NCI-H526 treated with DMSO at 0.1 percent for 48 hours (cell line): ENCODE measurements around the gene TRPT1.

ENCODE experiments used
- DNase-seq: peaks from one replicate; lab custom pipeline; 2025; lab: John Stamatoyannopoulos, UW

TRPT1 gene, protein sequence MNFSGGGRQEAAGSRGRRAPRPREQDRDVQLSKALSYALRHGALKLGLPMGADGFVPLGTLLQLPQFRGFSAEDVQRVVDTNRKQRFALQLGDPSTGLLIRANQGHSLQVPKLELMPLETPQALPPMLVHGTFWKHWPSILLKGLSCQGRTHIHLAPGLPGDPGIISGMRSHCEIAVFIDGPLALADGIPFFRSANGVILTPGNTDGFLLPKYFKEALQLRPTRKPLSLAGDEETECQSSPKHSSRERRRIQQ

DNA sequence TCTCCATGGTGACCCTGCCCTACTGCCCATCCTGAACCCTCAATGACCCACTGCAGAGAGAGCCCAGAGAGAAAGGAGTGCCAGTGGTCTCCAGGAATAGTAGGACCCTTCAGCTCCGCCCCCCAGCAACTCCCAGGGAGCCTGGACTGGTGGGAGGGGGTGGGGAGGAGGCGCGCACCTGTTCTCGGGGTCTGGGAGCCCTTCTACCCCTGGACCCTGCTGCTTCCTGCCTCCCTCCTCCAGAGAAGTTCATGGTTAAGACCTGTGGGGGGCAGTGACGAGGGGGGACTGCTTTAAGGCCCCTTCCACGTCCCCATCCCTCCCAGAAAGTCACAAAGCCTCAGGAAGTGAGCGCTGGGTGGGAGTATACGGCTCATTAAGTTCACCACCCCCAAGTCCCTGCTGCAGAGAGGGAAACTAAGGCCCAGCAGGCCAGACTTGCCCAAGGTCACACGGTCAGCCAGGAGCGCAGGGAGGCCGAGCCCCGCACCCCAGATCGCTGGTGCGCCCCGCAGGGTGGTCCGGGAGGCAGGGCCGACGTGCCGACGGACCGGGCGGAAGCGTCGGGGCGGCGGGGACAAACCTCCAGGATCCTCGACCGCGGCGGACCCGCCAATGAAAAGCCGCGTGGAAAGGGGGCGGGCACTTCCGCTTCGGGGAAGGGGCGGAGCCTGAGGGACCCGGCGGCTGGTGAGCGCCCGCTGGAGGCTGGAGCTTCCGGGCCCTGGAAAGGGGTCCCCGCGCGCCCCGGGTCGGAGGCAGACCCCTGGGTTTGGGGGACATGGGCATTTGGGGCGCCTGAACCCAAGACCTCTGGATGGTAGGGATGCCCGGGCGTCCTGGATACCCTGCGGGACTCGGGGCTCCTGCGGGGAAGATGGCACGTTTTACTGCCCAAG is at the start of gene TRPT1, which contains the start of gene NUDT22:
Gene TRPT1, minus strand, starts transcription at position 579 of the 899 bp plus-strand sequence. Its CDS starts 326 bp downstream, at position 253.
Gene NUDT22, plus strand, starts transcription at position 667 of the 899 bp plus-strand sequence. CDS start 379 bp downstream, outside the sequence.
- DNase-seq: peak; percentile 74

DNA sequence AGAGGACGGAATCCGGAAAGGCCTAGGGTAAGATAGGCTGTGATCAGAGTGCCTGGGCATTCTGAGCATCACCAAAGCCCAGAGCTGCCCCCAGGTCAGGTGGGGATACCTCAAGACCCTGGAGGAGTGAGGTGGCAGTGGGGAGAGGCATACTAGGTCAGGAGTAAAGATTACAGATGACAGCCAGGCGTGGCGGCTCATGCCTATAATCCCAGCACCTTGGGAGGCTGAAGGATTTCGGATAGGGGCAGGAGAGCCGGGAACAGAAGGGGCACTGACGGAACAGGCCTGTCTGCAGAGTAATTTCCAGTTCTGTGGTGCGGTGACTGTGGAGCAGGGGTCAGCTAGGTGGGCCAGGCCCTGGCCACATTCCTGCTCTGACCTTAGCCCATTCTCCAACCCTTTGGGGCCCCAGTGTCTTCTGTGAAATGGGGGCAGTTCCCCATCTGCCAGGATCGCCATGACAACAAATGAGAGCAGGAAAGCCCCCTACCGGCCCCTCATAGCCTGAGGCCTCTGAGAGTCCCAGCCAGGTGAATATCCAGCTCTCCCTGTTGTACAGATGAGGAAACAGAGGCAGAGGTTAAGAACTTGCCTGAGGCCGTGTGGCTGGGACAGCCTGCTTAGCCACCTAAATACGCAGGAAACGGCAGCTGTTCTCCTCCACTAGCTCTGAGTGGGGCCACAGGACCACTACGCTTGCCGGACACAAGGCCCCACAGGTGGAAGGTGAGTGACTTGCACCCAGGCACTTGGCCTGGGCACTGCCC is 49.2 kb upstream of the TRPT1 start:
- DNase-seq: no peak

DNA sequence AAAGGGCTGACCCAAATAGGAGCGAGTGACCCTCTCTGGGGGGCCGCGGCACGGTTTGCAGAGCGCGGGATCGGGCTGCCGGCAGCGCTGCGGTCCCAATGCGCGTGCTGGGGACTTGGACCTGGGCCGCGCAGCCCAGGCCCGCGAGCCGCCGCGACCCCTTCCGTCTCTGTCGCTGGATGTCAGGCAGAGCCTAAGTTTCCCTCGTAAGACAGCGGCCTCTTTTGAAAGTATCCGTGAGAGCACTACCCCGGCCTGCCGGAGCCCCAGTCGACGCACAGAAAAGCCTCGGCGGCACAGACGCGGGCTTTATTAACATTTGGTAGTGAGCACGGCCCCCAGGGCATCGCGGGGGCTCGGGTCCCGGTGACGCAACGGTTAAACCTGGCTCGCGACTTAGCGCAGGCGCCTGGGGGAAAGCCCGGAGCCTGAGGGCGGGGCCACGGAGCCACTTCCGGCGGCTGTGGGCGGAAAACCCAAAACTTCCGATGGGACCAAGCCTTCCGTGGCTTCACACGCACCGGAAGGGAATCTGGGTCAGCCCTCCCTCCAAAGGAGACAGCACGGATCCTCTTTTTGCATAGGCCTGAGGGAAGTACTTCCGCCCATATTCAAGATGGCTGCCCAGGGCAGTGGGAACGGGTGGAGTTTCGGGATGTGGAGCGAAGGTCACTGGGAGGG is 43.7 kb upstream of the TRPT1 start:
- peak; percentile 99 for DNase-seq

DNA sequence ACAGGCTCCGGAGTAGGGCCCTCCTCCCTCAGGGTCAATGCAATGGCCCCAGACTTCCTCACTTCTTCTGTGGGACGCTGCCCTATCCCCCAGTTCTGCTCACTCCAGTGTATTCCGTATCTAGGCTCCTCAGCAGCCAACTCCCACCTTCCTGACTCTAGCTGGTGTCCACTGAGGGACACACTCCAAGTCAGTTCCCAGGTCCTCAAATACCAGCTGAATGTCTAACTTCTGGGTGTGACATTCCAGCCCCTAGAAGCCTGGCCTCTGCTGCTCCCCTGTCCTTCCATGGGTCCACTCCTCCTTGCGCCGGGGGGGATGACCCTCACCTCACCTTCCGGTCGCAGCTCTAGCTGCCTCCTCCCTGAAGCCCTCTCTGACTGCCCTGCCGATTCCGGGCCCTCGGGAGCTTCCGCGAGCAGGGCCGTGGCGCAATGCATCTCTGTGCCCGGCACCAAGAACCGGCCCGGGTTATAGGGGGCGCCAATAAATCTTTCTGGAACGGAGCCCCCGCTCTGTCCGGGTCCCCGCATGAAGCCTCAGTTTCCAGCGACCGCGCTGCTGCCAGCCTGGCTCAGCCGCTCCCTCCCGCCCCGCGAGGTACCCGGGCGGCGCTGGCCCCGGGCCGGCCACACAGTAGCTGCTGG is 43.0 kb upstream of the TRPT1 start:
- DNase-seq: no peak

DNA sequence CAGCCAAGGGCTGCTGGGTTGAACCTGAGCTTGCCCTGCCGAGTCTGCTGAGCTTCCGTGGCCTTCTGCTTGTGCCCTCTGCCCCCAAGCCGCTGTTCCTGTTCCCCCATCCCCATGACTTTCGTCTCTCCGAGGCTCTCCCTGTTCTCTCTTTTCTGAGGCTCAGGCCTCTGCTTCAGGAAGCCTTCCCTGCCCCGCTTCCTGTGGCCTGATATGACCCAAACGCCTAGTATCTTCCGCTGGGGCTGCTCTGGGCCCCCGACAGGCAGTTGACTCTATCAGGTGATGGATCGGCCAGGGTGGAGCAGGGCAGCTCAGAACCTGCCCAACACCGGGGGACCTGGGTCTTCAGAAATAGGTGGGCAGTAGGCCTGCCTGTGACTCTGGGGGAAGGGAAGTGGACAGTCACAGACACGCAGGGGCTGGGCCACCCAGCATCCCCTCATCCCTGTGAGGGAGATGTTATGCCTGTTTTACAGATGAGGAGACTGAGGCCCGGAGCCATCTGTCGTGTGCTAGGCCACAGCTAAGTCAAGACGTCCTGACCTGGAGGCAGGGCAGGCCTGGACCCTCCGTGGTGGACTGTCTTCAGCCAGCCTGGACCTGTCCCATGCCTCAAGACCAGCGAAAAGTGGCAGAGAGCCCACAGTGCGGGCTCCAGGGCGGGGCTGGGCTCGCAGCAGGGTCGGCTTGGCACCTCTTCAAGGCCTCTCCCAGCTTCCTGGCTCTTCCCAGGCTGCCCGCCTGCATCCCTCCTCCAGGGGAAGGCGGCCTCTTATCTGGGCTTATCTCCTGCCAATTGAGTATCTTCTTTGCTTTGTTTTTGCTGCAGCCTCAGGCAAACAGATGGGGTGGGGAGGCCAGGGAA is 42.3 kb upstream of the TRPT1 start:
- no peak for DNase-seq

DNA sequence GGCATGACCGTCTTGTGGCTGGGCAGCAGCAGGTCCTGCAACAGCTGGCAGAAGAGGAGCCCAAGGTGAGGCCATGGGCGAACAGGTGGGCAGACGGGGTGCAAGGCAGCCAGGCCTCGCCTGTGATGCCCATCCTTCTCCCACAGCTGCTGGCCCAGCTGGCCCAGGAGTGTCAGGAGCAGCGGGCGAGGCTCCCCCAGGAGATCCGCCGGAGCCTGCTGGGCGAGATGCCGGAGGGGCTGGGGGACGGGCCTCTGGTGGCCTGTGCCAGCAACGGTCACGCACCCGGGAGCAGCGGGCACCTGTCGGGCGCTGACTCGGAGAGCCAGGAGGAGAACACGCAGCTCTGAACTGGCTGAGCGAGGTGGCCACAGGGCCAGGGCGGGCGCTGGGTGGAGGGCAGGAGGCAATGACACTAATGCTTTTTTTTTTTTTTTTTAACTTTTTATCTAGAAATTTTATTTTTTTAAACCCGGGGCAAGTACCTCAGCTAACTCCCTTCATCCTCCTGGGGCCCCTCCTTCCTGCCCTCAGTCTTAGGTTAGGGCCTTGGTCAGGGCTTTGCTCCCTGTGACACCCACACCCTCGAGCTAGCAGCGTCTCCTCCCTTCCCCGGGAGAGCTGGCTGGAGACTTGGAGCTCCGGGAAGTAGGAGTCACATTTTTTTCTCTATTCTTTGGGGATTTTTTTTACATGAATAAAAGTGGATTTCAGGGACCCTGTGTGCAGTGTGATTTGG is 41.4 kb upstream of the TRPT1 start:
- no peak for DNase-seq

DNA sequence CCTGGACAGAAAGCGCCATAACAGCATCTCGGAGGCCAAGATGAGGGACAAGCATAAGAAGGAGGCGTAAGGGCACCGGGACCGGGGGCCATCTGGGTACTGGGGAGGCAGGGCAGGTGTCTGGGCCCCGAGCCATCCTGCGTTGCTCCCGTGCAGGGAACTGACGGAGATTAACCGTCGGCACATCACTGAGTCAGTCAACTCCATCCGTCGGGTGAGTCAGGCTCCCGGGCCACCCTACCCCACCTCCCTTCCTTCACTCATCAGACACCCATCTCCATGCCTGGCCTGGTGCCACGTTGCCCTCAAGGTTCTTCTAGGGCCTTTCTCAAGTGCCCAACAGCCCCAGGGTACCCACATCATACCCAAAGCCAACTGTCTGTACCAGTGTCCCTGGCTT is 40.4 kb upstream of the TRPT1 start:
- no peak for DNase-seq

DNA sequence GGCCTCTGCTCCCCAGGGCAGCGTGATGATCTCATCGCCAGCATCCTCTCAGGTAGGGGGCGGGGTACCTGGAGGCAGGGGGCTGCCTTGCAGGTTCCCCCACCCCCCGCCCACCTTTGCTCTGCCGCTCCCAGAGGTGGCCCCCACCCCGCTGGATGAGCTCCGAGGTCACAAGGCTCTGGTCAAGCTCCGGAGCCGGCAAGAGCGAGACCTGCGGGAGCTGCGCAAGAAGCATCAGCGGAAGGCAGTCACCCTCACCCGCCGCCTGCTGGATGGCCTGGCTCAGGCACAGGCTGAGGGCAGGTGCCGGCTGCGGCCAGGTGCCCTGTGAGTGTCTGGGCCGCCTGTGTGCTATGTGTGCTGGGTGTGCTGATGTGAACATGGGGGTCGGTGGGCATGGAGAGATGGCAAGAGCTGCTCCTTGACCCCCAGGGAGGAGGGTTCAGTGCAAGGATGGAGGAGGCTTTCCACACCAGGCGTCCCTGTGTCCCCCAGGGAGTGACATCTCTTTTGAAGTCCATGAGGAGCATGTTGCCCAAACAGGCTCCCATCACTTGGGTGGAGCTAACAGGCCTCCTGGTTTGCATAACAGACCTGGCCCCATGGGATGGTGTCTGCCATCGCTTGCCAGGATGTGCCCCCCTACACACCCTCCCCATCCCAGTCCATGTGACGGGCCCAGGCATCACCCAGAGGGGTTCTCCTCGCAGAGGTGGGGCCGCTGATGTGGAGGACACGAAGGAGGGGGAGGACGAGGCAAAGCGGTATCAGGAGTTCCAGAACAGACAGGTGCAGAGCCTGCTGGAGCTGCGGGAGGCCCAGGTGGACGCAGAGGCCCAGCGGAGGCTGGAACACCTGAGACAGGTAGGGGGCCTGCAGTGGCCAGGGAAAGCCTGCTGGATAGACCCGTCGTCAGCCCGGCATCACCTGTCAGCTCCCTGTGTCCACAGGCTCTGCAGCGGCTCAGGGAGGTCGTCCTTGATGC is 39.5 kb upstream of the TRPT1 start:
- DNase-seq: peak; percentile 94

DNA sequence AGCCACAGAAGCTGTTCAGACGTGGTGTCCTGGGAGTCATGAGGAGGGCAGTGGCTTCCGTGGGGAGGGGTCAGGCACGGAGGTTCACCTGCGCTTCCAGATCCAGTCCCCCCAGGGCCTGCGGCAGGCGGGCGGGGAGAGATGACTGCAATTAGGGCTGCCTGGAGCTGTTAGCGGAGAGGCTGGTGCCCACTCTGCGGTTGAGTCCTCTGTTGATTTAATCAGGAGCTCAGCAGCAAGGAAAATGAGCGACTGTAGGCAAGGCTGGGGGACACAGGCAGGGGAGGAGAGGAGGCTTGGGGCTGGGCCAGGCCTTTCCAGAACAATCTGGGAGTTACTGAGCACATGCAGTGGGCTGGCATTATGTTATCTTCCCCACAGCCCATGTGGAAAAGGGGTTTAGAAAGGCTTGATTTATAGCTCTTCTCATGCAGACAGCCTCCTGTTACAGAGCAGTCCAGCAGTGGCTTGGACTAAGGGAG is 38.4 kb upstream of the TRPT1 start:
- DNase-seq: peak; percentile 77

DNA sequence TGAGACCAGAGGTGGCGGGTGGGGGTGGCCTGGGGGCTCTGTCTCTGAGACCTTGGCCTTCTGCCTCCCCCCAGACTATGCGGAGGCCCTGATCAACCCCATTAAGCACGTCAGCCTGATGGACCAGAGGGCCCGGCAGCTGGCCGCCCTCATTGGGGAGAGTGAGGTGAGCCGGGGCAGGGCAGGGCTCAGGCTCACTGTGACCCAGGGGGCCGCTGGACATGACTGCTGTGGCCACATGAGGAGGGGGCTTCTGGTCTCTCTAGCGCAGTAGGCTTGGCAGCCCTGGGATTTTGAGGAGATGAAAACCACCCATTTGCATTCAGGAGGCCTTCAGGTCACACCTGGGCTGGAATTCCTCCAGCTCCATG is 37.9 kb upstream of the TRPT1 start:
- DNase-seq: no peak

DNA sequence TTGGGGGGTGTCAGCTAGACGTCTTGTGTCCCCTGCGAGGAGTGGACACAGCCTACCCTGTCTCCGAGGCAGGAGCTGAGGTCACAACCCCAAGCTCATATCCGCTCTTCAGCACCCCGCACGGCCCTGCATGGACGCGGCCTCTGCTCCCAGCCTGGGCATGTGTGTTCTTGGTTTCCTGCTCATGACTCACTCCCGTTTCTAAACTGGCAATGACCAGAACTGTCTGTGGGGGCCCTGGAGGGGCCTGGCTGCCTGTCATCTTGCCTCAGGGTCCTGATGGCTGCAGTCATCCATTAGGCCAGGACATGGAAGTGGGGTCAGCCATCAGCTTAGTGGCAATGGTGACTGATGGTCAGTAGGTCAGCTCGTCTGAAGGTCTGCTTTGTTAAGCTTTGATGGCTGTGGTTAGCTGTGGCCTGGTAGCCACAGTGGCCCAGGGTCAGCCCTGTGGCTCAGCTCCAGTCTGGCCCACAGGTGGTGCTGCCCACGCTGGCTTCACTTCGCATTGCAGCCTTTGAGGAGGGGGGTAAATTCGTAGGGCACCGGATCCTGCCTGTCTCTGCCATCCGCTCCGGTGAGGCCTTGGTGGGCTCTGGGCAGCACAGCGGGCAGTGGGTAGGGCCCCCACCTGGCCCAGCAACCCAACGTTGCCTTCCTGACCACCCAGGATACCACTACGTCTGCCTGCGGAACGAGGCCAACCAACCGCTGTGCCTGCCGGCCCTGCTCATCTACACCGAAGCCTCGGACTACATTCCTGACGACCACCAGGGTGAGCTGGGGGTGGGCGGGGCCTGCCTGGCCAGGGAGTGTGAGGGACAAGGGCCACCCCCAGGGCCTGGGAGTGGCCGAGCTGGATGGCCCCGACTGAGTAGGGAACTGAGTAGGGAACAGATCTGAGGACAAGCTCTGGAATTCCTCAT is 37.3 kb upstream of the TRPT1 start:
- no peak for DNase-seq

DNA sequence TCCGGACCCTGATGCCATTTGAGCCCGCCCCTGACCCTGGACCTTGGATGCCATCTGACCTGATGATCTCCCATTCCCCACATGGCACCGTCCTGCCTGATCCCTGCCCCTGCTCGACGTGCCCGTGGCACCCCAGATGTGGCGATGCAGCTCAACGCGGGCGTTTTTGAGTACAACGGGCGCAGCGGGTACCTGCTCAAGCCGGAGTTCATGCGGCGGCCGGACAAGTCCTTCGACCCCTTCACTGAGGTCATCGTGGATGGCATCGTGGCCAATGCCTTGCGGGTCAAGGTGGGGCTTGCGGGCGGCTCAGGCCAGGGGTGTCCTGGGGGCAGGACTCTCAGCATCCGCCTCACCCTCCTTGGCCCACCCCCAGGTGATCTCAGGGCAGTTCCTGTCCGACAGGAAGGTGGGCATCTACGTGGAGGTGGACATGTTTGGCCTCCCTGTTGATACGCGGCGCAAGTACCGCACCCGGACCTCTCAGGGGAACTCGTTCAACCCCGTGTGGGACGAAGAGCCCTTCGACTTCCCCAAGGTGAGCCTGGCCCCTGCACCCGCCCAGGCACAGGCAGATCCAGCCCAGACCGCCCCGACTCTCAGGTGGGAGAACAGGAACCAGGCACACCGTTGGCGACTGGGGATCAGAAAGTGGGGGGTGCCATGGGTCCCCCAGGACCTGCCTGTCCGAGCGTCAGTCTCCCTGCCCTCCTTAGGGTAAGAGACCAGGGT is 36.5 kb upstream of the TRPT1 start:
- no peak for DNase-seq

DNA sequence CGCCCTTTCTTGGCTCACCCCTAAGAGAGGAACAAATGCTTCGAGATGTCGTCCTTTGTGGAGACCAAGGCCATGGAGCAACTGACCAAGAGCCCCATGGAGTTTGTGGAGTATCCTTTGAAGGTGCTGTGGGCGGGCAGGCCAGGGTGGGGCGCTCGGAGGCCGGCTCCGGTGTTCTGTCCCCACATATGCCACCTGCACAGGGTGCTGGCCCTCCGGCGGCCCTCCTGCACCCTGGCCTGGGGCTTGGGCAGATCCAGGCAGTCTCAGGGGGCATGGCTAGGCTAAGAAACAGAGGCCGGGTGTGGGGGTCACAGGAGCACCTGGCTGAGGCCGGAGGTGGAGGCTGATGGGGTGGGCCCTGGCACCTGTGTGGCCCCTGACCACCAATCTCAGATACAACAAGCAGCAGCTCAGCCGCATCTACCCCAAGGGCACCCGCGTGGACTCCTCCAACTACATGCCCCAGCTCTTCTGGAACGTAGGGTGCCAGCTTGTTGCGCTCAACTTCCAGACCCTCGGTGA is 35.6 kb upstream of the TRPT1 start:
- no peak for DNase-seq

DNA sequence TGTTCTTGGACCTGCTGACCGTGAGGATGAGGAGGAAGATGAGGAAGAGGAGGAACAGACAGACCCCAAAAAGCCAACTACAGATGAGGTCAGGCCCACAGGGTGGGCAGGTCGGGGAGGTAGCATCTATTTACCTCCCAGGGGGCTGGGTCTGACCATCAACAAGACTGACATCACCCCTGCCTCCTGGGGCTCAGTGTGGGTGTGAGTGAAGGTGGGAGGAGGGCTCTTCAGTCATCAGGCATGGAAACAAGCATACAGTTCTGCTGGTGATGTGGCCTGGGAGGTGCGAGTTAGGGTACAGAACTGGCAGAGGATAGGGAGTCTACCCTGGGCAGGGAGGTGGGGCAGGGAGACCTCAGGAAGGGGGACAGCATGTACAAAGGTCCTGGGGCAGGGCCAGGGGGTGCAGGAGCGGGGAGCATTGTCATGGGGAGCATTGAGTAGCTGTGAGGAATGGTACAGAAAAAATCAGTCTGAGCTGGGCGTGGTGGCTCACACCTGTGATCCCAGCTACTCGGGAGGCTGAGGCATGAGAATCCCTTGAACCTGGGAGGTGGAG is 34.2 kb upstream of the TRPT1 start:
- DNase-seq: no peak

DNA sequence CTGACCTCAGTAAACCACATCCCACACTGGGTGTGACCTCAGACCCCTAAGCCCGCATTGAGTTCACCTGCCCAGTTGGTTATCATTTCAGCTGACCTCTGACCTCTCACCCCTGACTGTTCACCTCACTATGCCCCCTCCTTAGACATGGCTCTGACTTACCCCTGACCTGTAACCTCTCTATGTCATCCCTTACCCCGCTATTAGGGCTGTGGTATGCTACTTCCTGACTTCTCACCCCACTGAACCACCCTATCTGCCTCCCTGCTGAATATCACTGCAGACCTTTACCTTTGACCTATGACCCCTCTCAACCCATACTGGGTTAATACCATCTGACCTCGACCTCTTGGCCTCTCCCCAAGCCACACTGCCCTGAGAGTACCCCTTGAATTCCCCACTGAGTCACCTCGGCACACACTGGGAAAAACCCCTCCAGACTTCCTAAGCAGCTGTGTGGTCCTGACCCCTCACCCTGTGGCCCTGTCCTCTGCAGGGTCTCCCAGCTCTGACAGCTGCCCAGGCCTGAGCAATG is 33.6 kb upstream of the TRPT1 start:
- DNase-seq: no peak
